Tracheal epithelial cell (primary cell): ENCODE results near the gene OR5H14. TPM values are rescaled to one million over a fixed set of nuclear protein-coding genes. Genes with fewer than 3 reads are reported as not detected.

Experiments
- total RNA-seq: library from RNA; depleted of rRNA; stranded (reverse); fragments of >200 nt; gene quantifications from 2 replicates; pipeline ENCODE4 v1.2.1, GENCODE V29; 2014

The OR5H14 gene
- total RNA-seq, result not detected in 2 replicates

GRCh38 chr3:98147179-98147578, at the start of gene OR5H14:
Gene OR5H14, plus strand, starts transcription at chr3:98147479. Its CDS starts 1,907 bp downstream, at chr3:98149386.

GRCh38 chr3:98130421-98130820, 16.9 kb upstream of the OR5H14 start, which contains the start of gene OR5H1:
Gene OR5H1, plus strand, starts transcription at chr3:98130721. Its CDS starts 1,977 bp downstream, at chr3:98132698.

DNA sequence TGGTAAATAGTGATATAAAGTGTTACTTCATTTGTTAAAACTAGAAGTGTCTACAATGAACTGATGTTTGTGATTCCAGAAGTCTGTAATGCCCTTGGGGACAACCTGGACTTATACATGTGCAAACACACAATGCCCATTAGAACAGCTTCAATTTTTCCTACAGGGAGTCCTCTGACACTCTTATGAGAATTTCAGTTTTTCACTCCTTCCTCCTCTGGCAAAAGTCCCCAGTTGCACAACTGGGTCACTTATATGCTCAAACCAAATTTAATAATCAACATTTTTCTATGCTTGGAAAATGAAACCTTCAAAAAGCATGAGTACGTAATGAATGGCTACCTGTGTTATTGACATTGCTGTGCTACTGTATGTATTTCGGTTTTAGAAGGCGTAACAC, 19.1 kb downstream of the OR5H14 start, which contains the start of gene OR5H15:
TSS of gene OR5H15 (plus strand) at position 301 of the 400 bp plus-strand sequence. CDS start 2,004 bp downstream, outside the sequence.

Other genes with a start within 250 kb of the OR5H14 start
- gene RIOX2, start 175.0 kb upstream of the OR5H14 start, total RNA-seq, result 33.5 and 41.1 TPM in 2 replicates
- not detected in 2 replicates for gene GABRR3, start 112.2 kb upstream of the OR5H14 start, total RNA-seq
- gene OR5AC2, start 60.3 kb upstream of the OR5H14 start, total RNA-seq, result not detected in 2 replicates
- not detected in 2 replicates for gene OR5H1, start 16.8 kb upstream of the OR5H14 start, total RNA-seq
- gene OR5H15, start 19.2 kb downstream of the OR5H14 start, total RNA-seq, result not detected in 2 replicates
- not detected in 2 replicates for gene OR5H6, start 116.8 kb downstream of the OR5H14 start, total RNA-seq
- gene OR5H2, start 135.0 kb downstream of the OR5H14 start, total RNA-seq, result not detected in 2 replicates
- gene OR5K4, start 206.4 kb downstream of the OR5H14 start, total RNA-seq, result not detected in 2 replicates
- not detected in 2 replicates for gene OR5K3, start 243.2 kb downstream of the OR5H14 start, total RNA-seq